ENCODE data around the gene C10orf95. TPM values are rescaled to one million over a fixed set of nuclear protein-coding genes. Genes with fewer than 3 reads are reported as not detected.

The C10orf95 gene
- polyA plus RNA-seq, 1 of the 3 experiments (the other 2 are of a cell fraction), result 0.07 TPM

DNA sequence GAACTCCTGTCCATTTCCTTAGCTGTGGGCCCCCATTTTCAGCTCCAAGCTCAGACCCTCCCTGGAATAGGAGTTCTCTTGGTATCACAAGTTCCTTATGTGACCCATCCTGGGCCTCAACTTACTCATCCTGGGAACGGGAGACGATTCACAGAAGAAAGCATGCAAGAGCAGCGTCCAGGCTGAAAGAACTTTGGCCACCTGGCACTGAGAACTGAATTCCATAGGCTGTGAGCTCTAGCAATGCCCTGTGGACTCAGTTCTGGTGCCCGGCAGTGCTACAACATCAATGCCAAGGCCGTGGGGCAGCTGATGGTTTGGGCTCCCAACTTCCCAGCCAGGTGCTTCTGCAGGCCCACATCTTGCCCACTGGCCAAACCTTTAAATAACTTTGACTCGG is 15.0 kb downstream of the C10orf95 start:
- no peak overlapping the region for H3K9ac ChIP-seq
- no peaks in the 10 kb centered on the region for H4K20me1 ChIP-seq (ENCODE audit: insufficient read depth)
- WGBS (ENCODE audit: low lambda C conversion rate), result 74% methylated on average over 4 of the region's 6 CpGs
- H3K4me3 ChIP-seq (ENCODE audit: low read depth in 2 of 2, low read length in 1 of 2), result no peak overlapping the region
- H3K79me2 ChIP-seq (ENCODE audit: insufficient read depth), result peaks cover 11% of the 10 kb centered on the region
- H3F3A ChIP-seq (replicated peaks; ENCODE audit: insufficient read depth), result no peaks in the 10 kb centered on the region
- H3K36me3 ChIP-seq (replicated peaks in 1 of 2; ENCODE audit: control insufficient read depth in 1 of 2, insufficient read depth in 2 of 2, low read length in 1 of 2), result no peaks in the 10 kb centered on the region
- TF ChIP-seq, protein P1, sequence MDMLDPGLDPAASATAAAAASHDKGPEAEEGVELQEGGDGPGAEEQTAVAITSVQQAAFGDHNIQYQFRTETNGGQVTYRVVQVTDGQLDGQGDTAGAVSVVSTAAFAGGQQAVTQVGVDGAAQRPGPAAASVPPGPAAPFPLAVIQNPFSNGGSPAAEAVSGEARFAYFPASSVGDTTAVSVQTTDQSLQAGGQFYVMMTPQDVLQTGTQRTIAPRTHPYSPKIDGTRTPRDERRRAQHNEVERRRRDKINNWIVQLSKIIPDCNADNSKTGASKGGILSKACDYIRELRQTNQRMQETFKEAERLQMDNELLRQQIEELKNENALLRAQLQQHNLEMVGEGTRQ (IDR thresholded peaks at IDR 0.05; ENCODE audit: borderline replicate concordance, low read depth, low read length), result no peak
- TF ChIP-seq RAD21 (IDR thresholded peaks at IDR 0.05; ENCODE audit: low read length), result no peak
- no peak for TF ChIP-seq SIN3A (IDR thresholded peaks at IDR 0.05; ENCODE audit: borderline replicate concordance, low read depth, low read length)
- no peak for TF ChIP-seq RFX5 (IDR thresholded peaks at IDR 0.05; ENCODE audit: low read length)
- TF ChIP-seq CHD2 (IDR thresholded peaks at IDR 0.05; ENCODE audit: low read length, partially characterized antibody), result no peak
- no peak for TF ChIP-seq GABPA (IDR thresholded peaks at IDR 0.05; ENCODE audit: low read depth)
- TF ChIP-seq REST (IDR thresholded peaks at IDR 0.05; ENCODE audit: low read depth, low read length), result no peak
- no peak for TF ChIP-seq FOXJ3 (CRISPR knock-in tag; IDR thresholded peaks at IDR 0.05)
- TF ChIP-seq, protein P2, sequence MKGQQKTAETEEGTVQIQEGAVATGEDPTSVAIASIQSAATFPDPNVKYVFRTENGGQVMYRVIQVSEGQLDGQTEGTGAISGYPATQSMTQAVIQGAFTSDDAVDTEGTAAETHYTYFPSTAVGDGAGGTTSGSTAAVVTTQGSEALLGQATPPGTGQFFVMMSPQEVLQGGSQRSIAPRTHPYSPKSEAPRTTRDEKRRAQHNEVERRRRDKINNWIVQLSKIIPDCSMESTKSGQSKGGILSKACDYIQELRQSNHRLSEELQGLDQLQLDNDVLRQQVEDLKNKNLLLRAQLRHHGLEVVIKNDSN (IDR thresholded peaks at IDR 0.05; ENCODE audit: borderline replicate concordance, low read depth), result no peak
- no peak for TF ChIP-seq FOSL2 (IDR thresholded peaks at IDR 0.05; ENCODE audit: borderline replicate concordance, low read depth)
- no peak for TF ChIP-seq ZBTB33 (IDR thresholded peaks at IDR 0.05; ENCODE audit: borderline replicate concordance, low read depth)
- TF ChIP-seq MEF2A (IDR thresholded peaks at IDR 0.05; ENCODE audit: borderline replicate concordance, low read depth), result no peak
- TF ChIP-seq POLR2AphosphoS5 (IDR thresholded peaks at IDR 0.05; ENCODE audit: low read depth, low read length), result no peak
- no peak for TF ChIP-seq SMC3 (IDR thresholded peaks at IDR 0.05; ENCODE audit: low read depth, low read length)
- no peak for TF ChIP-seq TEAD4 (IDR thresholded peaks at IDR 0.05; ENCODE audit: borderline replicate concordance, insufficient read depth)
- TF ChIP-seq JUND (IDR thresholded peaks at IDR 0.05), result no peak
- TF ChIP-seq GATA2 (CRISPR knock-in tag; IDR thresholded peaks at IDR 0.05), result no peak
- no peak for TF ChIP-seq EZH2phosphoT487 (IDR thresholded peaks at IDR 0.05; ENCODE audit: borderline replicate concordance, low read depth)
- TF ChIP-seq YY1 (IDR thresholded peaks at IDR 0.05; ENCODE audit: low read depth), result no peak
- no peaks in the 10 kb centered on the region for H3K27me3 ChIP-seq (ENCODE audit: insufficient read depth)
- no peak for DNase-seq
- ChIA-PET CTCF (interaction anchor here (1.3 to 3.7 kb wide), 4 partner anchors 14 to 37 kb away, joined by 4 to 23 read pairs (median 7); partner anchors contain the start of genes C10orf95 and FBXL15), POLR2A (interaction anchor here (2.5 kb wide), 1 partner anchor 15 kb away, joined by 8 read pairs; the partner anchor contains the start of gene C10orf95)
- no peak overlapping the region for H3K27ac ChIP-seq (ENCODE audit: low read depth in 2 of 2, low read length in 1 of 2)
- peaks cover 0 to 5% of the 10 kb centered on the region in 2 experiments; a peak in 1 of 4 replicates for H3K4me1 ChIP-seq (ENCODE audit: control insufficient read depth in 1 of 2, insufficient read depth in 2 of 2, low read depth in 1 of 2, low read length in 1 of 2)
- H3K9me2 ChIP-seq, result no peaks in the 10 kb centered on the region
- no peaks in the 10 kb centered on the region for H3K9me3 ChIP-seq
- no peak overlapping the region for H2AFZ ChIP-seq (ENCODE audit: low read depth)
- no peak overlapping the region for H3K4me2 ChIP-seq

Measured in SK-N-SH (cell line).